Measurements from ENCODE around the gene SV2C.
"Not testable (repeated sequence)": the region's sequence is repeated elsewhere in the genome, so short reads cannot be mapped to it uniquely, and the experiment has no call there.

DNA sequence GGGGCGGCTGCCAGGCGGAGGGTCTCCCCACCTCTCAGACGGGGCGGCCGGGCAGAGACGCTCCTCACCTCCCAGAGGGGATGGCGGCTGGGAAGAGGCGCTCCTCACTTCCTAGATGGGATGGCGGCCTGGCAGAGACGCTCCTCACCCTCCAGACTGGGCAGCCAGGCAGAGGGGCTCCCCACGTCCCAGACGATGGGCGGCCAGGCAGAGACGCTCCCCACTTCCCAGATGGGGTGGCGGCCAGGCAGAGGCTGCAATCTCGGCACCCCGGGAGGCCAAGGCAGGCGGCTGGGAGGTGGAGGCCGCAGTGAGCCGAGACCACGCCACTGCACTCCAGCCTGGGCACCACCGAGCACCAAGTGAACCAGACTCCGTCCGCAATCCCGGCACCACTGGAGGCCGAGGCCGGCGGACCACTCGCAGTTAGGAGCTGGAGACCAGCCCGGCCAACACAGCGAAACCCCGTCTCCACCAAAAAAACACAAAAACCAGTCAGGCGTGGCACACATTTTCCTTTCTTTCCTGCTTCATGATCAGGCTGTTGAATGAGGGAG lies 253.1 kb downstream of the SV2C start:
- TF ChIP-seq POLR2AphosphoS5, EP300, POLR2A (IDR thresholded peaks at IDR 0.05): not testable (repeated sequence)
- TF ChIP-seq, protein P1, sequence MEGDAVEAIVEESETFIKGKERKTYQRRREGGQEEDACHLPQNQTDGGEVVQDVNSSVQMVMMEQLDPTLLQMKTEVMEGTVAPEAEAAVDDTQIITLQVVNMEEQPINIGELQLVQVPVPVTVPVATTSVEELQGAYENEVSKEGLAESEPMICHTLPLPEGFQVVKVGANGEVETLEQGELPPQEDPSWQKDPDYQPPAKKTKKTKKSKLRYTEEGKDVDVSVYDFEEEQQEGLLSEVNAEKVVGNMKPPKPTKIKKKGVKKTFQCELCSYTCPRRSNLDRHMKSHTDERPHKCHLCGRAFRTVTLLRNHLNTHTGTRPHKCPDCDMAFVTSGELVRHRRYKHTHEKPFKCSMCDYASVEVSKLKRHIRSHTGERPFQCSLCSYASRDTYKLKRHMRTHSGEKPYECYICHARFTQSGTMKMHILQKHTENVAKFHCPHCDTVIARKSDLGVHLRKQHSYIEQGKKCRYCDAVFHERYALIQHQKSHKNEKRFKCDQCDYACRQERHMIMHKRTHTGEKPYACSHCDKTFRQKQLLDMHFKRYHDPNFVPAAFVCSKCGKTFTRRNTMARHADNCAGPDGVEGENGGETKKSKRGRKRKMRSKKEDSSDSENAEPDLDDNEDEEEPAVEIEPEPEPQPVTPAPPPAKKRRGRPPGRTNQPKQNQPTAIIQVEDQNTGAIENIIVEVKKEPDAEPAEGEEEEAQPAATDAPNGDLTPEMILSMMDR (IDR thresholded peaks at IDR 0.05) = not testable (repeated sequence)
